Epithelial cell of prostate (primary cell): ENCODE data around the gene MAP2K4.
A peak's percentile ranks its signal among the peaks of the same experiment; 100 is the strongest.
"Not testable (repeated sequence)": the region's sequence is repeated elsewhere in the genome, so short reads cannot be mapped to it uniquely, and the experiment has no call there.

ENCODE experiments used
- DNase-seq: peaks from one replicate; pipeline ENCODE4 v3.0.0-alpha.2; 2011; ENCODE audit warnings: low read depth, low spot score
- H3K27ac ChIP-seq: fragments of 450-650 bp; 2 replicates; pipeline ENCODE4 v1.5.1; 2017; ENCODE audit warnings: mild to moderate bottlenecking

The MAP2K4 gene

GRCh38 chr17:12020642-12021622 lies at the start of gene MAP2K4:
TSS of gene MAP2K4 (plus strand) at chr17:12020877. CDS start at chr17:12020887, 10 bp downstream.
- peak; percentile 27 for DNase-seq
- H3K27ac ChIP-seq = peak within 1 kb of the TSS; percentile 70

GRCh38 chr17:11972741-11973140 lies 47.9 kb upstream of the MAP2K4 start:
- not testable (repeated sequence) for DNase-seq, H3K27ac ChIP-seq

- H3K27ac ChIP-seq = no peak overlapping the region
- no peak for DNase-seq
Measured at GRCh38 chr17:11979795-11980194, 40.9 kb upstream of the MAP2K4 start.

GRCh38 chr17:11980813-11981212 lies 39.9 kb upstream of the MAP2K4 start:
- no peak for DNase-seq
- H3K27ac ChIP-seq = no peak overlapping the region

GRCh38 chr17:11981862-11982261 lies 38.8 kb upstream of the MAP2K4 start:
- no peak overlapping the region for H3K27ac ChIP-seq
- DNase-seq = no peak

- DNase-seq = no peak
- no peak overlapping the region for H3K27ac ChIP-seq
Measured at GRCh38 chr17:11986179-11986941, 34.3 kb upstream of the MAP2K4 start.

GRCh38 chr17:11986942-11987329 lies 33.7 kb upstream of the MAP2K4 start:
- H3K27ac ChIP-seq = no peak overlapping the region
- no peak for DNase-seq

- no peak overlapping the region for H3K27ac ChIP-seq
- DNase-seq = no peak
Measured at GRCh38 chr17:11990363-11990983, 30.2 kb upstream of the MAP2K4 start.

GRCh38 chr17:11991461-11991860 lies 29.2 kb upstream of the MAP2K4 start:
- DNase-seq = no peak
- H3K27ac ChIP-seq = no peak overlapping the region

GRCh38 chr17:11996722-11997146 lies 23.9 kb upstream of the MAP2K4 start:
- H3K27ac ChIP-seq = peak overlapping the region; percentile 77
- no peak for DNase-seq

- peak; percentile 70 for DNase-seq
- peak within 1 kb of the TSS; percentile 77 for H3K27ac ChIP-seq
Measured at GRCh38 chr17:11997147-11997971, 23.3 kb upstream of the MAP2K4 start, which contains the start of gene ZNF18. TSS of gene ZNF18 (minus strand) at chr17:11997475. CDS start at chr17:11992829, 4,646 bp downstream.

- peak overlapping the region; percentile 77 for H3K27ac ChIP-seq
- DNase-seq = no peak
Measured at GRCh38 chr17:11997972-11998233, 22.8 kb upstream of the MAP2K4 start.

GRCh38 chr17:11999696-12000095 lies 21.0 kb upstream of the MAP2K4 start:
- H3K27ac ChIP-seq = no peak overlapping the region
- no peak for DNase-seq

GRCh38 chr17:12007466-12007865 lies 13.2 kb upstream of the MAP2K4 start:
- no peak for DNase-seq
- no peak overlapping the region for H3K27ac ChIP-seq

- DNase-seq = no peak
Measured at GRCh38 chr17:12021623-12022140, 1.0 kb downstream of the MAP2K4 start.

GRCh38 chr17:12022310-12022709 lies 1.6 kb downstream of the MAP2K4 start:
- DNase-seq = no peak
- peak overlapping the region; percentile 70 for H3K27ac ChIP-seq

More at GRCh38 chr17:12021623-12022140, 1.0 kb downstream of the MAP2K4 start:
- peak overlapping the region; percentile 70 for H3K27ac ChIP-seq

- DNase-seq = peak; percentile 78
- H3K27ac ChIP-seq = peak overlapping the region; percentile 59
Measured at GRCh38 chr17:12024327-12024726, 3.6 kb downstream of the MAP2K4 start.

- H3K27ac ChIP-seq = no peak overlapping the region
- no peak for DNase-seq
Measured at GRCh38 chr17:12027658-12028057, 7.0 kb downstream of the MAP2K4 start.

- H3K27ac ChIP-seq = no peak overlapping the region
- no peak for DNase-seq
Measured at GRCh38 chr17:12028611-12029010, 7.9 kb downstream of the MAP2K4 start.

- no peak overlapping the region for H3K27ac ChIP-seq
Measured at GRCh38 chr17:12034538-12034937, 13.9 kb downstream of the MAP2K4 start.

More at GRCh38 chr17:12034538-12034937, 13.9 kb downstream of the MAP2K4 start:
- DNase-seq = no peak
